Mesodermal cell (in vitro differentiated cells): ENCODE results near the gene C6orf132.

Source experiments
- H3K27ac ChIP-seq: 2 replicates; pipeline ENCODE4 v1.7.0; 2013; ENCODE audit warnings: mild to moderate bottlenecking, low read depth, low read length, moderate library complexity; ENCODE audit not compliant: severe bottlenecking
- H3K36me3 ChIP-seq: 2 replicates; pipeline ENCODE4 v1.7.1; 2013; ENCODE audit warnings: mild to moderate bottlenecking, low read length, moderate library complexity; ENCODE audit not compliant: control insufficient read depth, insufficient read depth
- H3K4me1 ChIP-seq: one replicate; pipeline ENCODE4 v1.7.1; 2013; ENCODE audit warnings: mild to moderate bottlenecking, low read length; ENCODE audit not compliant: insufficient read depth, control insufficient read depth, poor library complexity, severe bottlenecking
- H3K4me3 ChIP-seq: 2 replicates; pipeline ENCODE4 v1.7.0; 2013; ENCODE audit warnings: low read length, control low read depth, mild to moderate bottlenecking; ENCODE audit not compliant: insufficient read depth, poor library complexity, severe bottlenecking; ENCODE audit errors: extremely low read depth
- H3K9me3 ChIP-seq: 2 replicates; pipeline ENCODE4 v1.7.1; 2013; ENCODE audit warnings: mild to moderate bottlenecking, low read length, moderate library complexity; ENCODE audit not compliant: control insufficient read depth
- WGBS, 2 experiments: methylation state at CpG; one replicate each; pipeline ENCODE4 v1.1.5; 2013; ENCODE audit warnings: missing lambda C conversion rate in 2 of 2; ENCODE audit not compliant: insufficient coverage in 2 of 2; 5-methylcytosine and 5-hydroxymethylcytosine counted together

C6orf132 gene

DNA sequence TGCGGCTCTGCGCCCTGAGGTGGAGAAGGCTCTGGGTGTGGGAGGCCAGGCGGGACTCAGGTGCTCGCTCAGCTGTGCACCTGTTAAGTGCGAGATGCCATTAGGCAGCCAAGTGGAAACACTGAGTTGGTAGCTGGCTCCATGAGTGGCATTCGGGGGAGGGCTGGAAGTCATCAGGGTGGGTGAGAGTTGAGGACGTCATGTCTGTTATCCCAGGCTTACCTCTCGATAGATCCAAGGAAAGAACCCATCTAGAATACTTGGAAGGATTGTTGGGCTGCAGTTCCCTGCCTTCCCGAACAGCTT, 50.7 kb downstream of the C6orf132 start:
- no peak overlapping the region for H3K27ac ChIP-seq
- no peaks in the 10 kb centered on the region for H3K9me3 ChIP-seq
- H3K4me1 ChIP-seq = peaks cover 6% of the 10 kb centered on the region
- H3K36me3 ChIP-seq = no peaks in the 10 kb centered on the region
- WGBS, 2 experiments = 94 to 99% methylated on average over 8 to 9 of the region's 9 CpGs
- H3K4me3 ChIP-seq = no peak overlapping the region

- Histone ChIP-seq H3K36me3 (no peaks in the 10 kb centered on the region), H3K27ac (no peak overlapping the region), H3K4me1 (peaks cover 6% of the 10 kb centered on the region), H3K4me3 (no peak overlapping the region), H3K9me3 (no peaks in the 10 kb centered on the region)
- WGBS, 2 experiments = 93 to 94% methylated on average over 5 to 8 of the region's 10 CpGs
These were observed 51.4 kb downstream of the C6orf132 start for GRCh38 chr6:42090819-42091717.

DNA sequence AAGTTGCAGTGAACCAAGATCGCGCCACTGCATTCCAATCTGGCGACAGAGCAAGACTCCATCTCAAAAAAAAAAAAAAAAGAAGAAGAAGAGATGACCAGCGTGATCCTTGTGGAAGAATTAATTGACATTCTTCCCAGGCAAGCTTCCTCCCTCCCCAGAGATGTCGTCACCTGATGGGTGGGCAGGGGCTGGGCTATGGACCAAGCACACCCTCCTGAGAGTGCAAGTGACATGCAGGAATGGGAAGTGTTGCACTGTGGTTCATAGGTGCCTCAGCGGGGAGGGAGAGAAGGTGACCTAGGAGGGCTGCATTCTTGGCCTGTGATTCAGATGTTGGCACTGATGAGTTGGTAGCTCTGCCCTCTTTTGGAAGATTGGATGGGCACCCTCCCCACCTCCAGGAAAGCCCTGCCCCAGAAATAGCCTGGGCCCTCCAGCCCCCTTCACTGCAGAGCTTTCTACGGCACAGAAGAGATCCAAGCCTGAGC, 54.3 kb downstream of the C6orf132 start:
- Histone ChIP-seq H3K9me3 (no peaks in the 10 kb centered on the region), H3K27ac (no peak overlapping the region), H3K4me1 (peaks cover 6% of the 10 kb centered on the region), H3K36me3 (no peaks in the 10 kb centered on the region), H3K4me3 (no peak overlapping the region)
- 73 to 76% methylated on average over 4 to 5 of the region's 7 CpGs for WGBS, 2 experiments

- no peaks in the 10 kb centered on the region for H3K36me3 ChIP-seq
- H3K4me3 ChIP-seq = no peak overlapping the region
- no peaks in the 10 kb centered on the region for H3K9me3 ChIP-seq
- H3K27ac ChIP-seq = no peak overlapping the region
- H3K4me1 ChIP-seq = peaks cover 6% of the 10 kb centered on the region
- 92 to 93% methylated on average over 20 of the region's 22 CpGs for WGBS, 2 experiments
These were observed 56.1 kb downstream of the C6orf132 start for GRCh38 chr6:42086046-42087035.

GRCh38 chr6:42084889-42085288, 57.5 kb downstream of the C6orf132 start:
- 91 to 93% methylated on average over 3 to 5 of the region's 5 CpGs for WGBS, 2 experiments
- H3K9me3 ChIP-seq = no peaks in the 10 kb centered on the region
- peaks cover 6% of the 10 kb centered on the region for H3K4me1 ChIP-seq
- no peak overlapping the region for H3K4me3 ChIP-seq
- H3K27ac ChIP-seq = no peak overlapping the region
- peaks cover 7% of the 10 kb centered on the region for H3K36me3 ChIP-seq

- H3K9me3 ChIP-seq = no peaks in the 10 kb centered on the region
- peaks cover 6% of the 10 kb centered on the region for H3K4me1 ChIP-seq
- H3K36me3 ChIP-seq = peaks cover 19% of the 10 kb centered on the region
- no peak overlapping the region for H3K27ac ChIP-seq
- WGBS, 2 experiments = 100% methylated on average over 1 to 3 of the region's 5 CpGs
- no peak overlapping the region for H3K4me3 ChIP-seq
These were observed 58.9 kb downstream of the C6orf132 start for GRCh38 chr6:42083530-42083929.

DNA sequence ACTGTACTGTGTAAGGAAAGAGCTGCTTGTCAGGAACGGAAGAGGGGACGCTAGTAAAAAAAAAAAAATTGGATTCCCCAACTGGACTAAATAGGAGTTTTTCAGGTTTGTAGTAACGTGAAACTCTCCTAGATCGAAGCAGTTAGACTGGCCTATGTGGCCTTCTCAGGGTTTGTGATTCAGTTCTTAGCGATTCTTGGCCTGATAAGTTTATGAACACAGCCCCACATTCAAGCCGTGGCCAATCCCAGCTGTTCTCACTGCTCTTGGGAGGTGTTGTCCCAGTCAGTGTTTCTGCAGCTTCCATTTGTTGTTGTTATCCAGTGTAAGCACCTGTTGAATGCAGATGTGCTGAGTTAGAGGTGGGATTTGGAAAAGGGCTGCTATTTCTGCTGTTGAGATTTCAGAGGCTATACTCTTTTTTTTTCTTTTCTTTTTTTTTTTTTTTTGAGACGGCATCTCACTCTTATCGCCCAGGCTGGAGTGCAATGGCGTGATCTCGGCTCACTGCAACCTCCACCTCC, 62.4 kb downstream of the C6orf132 start:
- H3K4me3 ChIP-seq = no peak overlapping the region
- peaks cover 41% of the 10 kb centered on the region for H3K36me3 ChIP-seq
- no peak overlapping the region for H3K27ac ChIP-seq
- 90 to 95% methylated on average over 6 to 8 of the region's 10 CpGs for WGBS, 2 experiments
- no peaks in the 10 kb centered on the region for H3K4me1 ChIP-seq
- no peaks in the 10 kb centered on the region for H3K9me3 ChIP-seq

DNA sequence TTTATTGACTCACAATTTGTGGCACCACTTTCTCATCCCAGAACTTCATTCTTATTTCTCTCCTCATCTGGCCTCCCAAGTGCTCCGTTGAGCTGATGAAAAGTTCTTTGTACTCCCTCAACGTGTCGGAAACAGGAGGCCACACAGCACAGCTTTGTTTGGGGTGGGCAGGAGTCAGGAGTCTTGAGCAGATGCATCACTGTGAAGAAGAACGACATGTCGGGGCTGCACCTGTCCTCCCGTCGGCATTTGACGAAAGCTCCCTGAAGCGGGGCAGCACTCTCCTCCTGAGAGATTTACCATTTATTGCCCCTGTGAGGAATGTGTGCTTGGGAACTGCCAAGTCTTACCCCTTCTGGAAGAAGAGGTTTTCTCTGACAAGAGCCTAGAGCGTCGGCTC, 64.0 kb downstream of the C6orf132 start:
- no peaks in the 10 kb centered on the region for H3K4me1 ChIP-seq
- WGBS, 2 experiments = 94% methylated on average over 11 of the region's 11 CpGs
- no peak overlapping the region for H3K27ac ChIP-seq
- no peaks in the 10 kb centered on the region for H3K9me3 ChIP-seq
- peaks cover 50% of the 10 kb centered on the region for H3K36me3 ChIP-seq
- H3K4me3 ChIP-seq = no peak overlapping the region

- Histone ChIP-seq H3K4me1 (no peaks in the 10 kb centered on the region), H3K27ac (no peak overlapping the region), H3K9me3 (no peaks in the 10 kb centered on the region), H3K4me3 (no peak overlapping the region), H3K36me3 (peaks cover 77% of the 10 kb centered on the region)
- WGBS, 2 experiments = 69 to 75% methylated on average over 3 to 4 of the region's 7 CpGs
These were observed 67.1 kb downstream of the C6orf132 start for GRCh38 chr6:42075159-42075838.

- 90 to 100% methylated on average over 1 to 2 of the region's 2 CpGs for WGBS, 2 experiments
- H3K36me3 ChIP-seq = peaks cover 81% of the 10 kb centered on the region
- H3K27ac ChIP-seq = no peak overlapping the region
- no peaks in the 10 kb centered on the region for H3K9me3 ChIP-seq
- no peaks in the 10 kb centered on the region for H3K4me1 ChIP-seq
- no peak overlapping the region for H3K4me3 ChIP-seq
These were observed 69.1 kb downstream of the C6orf132 start for GRCh38 chr6:42073287-42073686.
